LNCaP clone FGC (cell line): ENCODE measurements around the gene CCDC117.
"Not testable (repeated sequence)": the region's sequence is repeated elsewhere in the genome, so short reads cannot be mapped to it uniquely, and the experiment has no call there.

Source experiments
- DNase-seq: peaks from one replicate; pipeline ENCODE4 v3.0.0-alpha.2; 2011; ENCODE audit warnings: low read depth
- H3K4me3 ChIP-seq: 2 replicates; pipeline ENCODE4 v1.5.1; 2011; ENCODE audit warnings: mild to moderate bottlenecking, low read depth, low read length, control low read depth
- TF ChIP-seq, protein P1 (sequence below): IDR thresholded peaks from 2 replicates; pipeline ENCODE4 v1.5.1; 2012; ENCODE audit warnings: mild to moderate bottlenecking; ENCODE audit not compliant: control insufficient read depth, insufficient read depth; ENCODE audit errors: extremely low read depth

CCDC117 gene

DNA sequence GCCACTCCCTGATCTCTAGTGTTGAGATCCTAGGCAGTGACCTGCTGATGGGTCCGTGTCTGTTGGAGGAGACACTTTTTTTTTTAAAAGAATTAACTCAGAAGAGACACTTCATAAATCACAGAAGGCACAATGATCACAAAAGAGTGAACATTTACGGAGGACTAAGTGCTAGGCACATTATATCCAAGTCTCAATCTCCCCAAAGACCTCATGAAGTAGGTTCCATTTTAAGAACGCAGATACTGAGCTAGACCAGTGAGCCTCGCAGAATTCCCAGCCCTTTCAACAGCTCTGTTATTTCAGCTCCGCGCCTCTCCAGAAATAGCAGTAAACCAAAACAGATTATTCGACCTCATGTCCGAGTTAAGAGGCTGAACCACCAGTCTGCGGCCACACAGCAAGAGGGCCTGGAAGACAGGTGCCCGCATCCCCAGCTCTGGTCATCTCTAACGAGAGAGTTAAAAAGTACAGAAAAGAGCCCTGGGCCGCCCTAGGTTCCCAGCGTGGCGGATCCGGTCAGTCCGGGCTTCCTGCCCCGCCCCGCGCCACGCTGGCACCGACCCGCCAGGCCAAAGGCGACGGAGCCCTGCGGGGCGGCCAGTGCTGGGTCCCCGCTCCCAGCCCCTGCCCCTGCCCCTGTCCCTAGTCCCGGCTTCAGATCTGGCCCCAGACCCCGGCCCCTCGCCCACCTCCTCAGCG, 27.3 kb downstream of the CCDC117 start:
- DNase-seq = no peak

GRCh38 chr22:28800308-28801041, 28.0 kb downstream of the CCDC117 start, which contains the start of gene XBP1:
Gene XBP1 (minus strand): TSS chr22:28800569.
- peak; percentile 74 for DNase-seq
- TF ChIP-seq, protein P1, sequence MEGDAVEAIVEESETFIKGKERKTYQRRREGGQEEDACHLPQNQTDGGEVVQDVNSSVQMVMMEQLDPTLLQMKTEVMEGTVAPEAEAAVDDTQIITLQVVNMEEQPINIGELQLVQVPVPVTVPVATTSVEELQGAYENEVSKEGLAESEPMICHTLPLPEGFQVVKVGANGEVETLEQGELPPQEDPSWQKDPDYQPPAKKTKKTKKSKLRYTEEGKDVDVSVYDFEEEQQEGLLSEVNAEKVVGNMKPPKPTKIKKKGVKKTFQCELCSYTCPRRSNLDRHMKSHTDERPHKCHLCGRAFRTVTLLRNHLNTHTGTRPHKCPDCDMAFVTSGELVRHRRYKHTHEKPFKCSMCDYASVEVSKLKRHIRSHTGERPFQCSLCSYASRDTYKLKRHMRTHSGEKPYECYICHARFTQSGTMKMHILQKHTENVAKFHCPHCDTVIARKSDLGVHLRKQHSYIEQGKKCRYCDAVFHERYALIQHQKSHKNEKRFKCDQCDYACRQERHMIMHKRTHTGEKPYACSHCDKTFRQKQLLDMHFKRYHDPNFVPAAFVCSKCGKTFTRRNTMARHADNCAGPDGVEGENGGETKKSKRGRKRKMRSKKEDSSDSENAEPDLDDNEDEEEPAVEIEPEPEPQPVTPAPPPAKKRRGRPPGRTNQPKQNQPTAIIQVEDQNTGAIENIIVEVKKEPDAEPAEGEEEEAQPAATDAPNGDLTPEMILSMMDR = no peak

More for the DNA sequence above, 27.3 kb downstream of the CCDC117 start:
- TF ChIP-seq, protein P1 = no peak
- peak overlapping the region; percentile 89 for H3K4me3 ChIP-seq

DNA sequence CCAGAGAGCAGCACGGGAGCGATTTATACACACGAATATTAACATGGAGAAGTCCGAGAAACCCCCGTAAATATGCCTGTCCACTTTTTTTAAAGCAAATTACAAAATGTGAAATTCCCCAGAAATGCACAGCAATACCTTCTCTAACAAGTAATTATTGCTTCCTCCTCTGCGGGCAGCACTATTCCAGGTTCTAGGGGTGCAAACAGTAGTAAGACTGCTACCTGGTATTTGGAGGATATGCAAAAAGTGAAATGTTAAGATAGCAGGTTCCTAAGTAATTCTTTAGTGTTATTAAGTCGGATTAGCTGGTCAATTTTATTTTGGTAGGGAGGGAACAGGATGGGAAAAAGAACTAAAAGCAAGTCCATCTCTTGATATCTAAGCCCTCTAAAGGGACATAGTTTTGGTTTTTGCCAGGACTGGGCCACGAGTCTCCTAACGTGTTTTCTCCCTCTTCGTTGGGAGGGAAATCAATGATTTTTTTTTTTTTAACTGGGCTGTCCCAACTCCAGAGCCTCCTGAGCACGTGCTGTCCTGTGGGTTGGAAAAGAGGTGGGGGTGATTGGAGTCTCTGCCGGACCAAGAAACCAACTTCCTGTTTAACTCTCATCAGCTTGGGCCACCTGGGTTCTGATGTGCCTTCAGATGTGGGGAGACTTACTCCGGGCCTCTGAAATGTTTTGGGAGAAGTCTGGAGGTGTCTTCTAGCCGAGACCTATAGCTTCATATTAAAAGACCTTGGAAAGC, 29.5 kb downstream of the CCDC117 start:
- H3K4me3 ChIP-seq = no peak overlapping the region
- DNase-seq = no peak
- TF ChIP-seq, protein P1 = no peak

More at GRCh38 chr22:28800308-28801041, 28.0 kb downstream of the CCDC117 start, which contains the start of gene XBP1:
- peak within 1 kb of the TSS; percentile 89 for H3K4me3 ChIP-seq

DNA sequence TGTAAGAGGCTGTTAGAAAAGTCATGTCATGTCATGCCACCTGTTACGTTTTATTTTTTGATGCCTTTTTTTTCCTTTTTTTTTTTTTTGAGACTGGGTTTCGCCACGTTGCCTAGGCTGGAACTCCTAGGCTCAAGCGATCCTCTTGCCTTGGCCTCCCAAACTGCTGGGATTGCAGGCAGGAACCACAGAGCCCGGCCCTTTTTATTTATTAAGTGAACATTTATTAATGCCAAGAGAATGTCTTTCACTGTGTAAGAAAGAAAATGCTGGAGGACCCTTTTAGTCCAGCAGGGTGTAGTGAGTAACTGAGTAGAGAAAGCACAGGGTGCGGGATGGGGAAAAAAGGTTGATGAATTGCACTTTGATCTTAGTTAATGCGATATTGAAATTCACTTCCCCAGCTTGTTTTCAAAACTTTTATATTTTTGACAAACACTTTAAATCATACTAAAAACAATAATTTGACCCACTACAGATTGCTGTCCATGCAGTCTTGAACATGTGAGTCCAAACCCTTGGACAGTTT, 30.2 kb downstream of the CCDC117 start:
- TF ChIP-seq, protein P1 = no peak
- no peak overlapping the region for H3K4me3 ChIP-seq
- DNase-seq = no peak

GRCh38 chr22:28805426-28805825, 32.9 kb downstream of the CCDC117 start:
- H3K4me3 ChIP-seq, DNase-seq: not testable (repeated sequence)

DNA sequence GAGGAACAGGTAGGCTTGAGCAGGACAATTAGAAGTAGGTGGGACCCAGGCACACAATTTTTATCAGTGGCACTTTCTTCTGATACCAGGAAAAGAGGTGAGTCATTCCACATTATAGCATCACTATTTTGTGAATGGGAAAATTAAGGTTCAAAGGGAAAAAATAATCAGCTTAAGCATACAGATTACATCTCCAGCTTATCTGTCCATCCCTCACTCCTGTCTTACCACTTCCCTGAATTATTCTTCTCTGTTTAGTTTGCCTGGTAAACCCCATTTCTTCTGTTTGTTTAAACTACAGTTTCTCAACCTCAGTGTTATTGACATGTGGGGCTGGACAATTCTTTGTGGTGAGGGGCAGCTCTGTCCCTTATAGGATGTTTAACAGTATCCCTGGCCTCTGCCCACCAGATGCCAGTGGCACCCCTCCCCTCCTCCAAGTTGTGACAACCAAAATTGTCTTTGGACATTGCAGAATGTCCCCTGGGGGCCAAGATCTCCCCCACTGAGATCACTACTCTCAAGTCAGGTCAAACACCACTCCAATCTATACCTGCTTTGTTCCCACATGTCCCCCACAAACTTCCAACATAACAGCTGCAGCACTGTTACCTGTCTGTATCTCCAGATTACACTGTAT, 36.3 kb downstream of the CCDC117 start:
- no peak overlapping the region for H3K4me3 ChIP-seq
- no peak for DNase-seq
- TF ChIP-seq, protein P1 = no peak
